ENCODE results near the gene SLC6A9.

The SLC6A9 gene

DNA sequence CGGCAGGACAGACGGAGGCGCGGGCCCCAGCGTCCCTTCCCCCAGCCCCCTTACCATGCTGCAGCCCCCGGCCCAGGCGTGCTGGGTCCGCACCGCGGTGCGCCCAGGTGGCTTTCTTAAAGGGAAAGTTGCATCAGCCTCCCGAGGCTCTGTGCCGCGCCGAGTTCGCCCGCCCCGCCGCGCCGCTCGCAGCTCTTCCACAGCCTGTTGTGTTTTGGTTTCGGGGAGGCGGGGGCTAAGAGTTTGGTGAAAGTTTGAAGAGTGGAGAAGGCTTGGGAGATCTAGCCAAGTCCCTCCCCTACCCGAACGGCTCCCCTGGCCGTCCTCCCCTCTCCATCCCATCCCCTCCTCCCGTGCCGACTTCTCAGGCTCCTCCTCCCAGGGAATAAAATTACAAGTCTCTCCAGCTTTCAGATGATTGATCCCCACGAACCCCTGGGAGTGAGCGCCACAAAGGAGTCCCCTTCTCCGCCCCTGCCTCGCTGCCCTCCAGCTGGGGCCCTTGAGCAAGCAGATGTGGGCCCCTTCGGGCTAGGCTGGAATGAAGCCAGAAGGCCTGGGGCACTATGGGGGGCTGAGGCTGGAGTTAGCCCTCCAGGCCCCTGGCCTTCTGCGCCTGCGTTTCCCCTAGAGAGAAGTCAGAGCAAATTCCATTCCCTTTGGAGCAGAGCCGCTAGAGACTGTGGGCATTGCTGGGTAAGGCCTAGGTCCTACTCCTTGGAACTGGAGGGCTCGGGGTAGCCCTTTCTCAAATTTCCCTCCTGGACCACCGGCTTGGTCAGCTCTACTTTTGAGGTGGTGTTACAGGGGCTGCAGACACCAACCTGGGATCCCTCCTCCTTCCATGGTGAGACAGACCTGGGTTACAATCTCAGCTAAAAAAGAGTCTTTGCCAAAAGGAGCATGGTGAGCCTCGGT, at the start of gene SLC6A9:
TSS of gene SLC6A9 (minus strand) at position 211 of the 918 bp plus-strand sequence. CDS start 7,185 bp downstream, outside the sequence.
- Histone ChIP-seq H3K4me1 (peaks cover 40% of the 10 kb centered on the region), H3K9me3 (no peaks in the 10 kb centered on the region), H3K4me2 (peak within 1 kb of the TSS; percentile 97), H3K36me3 (no peaks in the 10 kb centered on the region), H3K27ac (peak within 1 kb of the TSS; percentile 91), H3K27me3 (peaks cover 17% of the 10 kb centered on the region), H3K4me3 (peak within 1 kb of the TSS; percentile 88), H3K9ac (peak within 1 kb of the TSS; percentile 85), H4K20me1 (no peaks in the 10 kb centered on the region)
- no peak for TF ChIP-seq Cebpa-rat (IDR thresholded peaks at IDR 0.05)

DNA sequence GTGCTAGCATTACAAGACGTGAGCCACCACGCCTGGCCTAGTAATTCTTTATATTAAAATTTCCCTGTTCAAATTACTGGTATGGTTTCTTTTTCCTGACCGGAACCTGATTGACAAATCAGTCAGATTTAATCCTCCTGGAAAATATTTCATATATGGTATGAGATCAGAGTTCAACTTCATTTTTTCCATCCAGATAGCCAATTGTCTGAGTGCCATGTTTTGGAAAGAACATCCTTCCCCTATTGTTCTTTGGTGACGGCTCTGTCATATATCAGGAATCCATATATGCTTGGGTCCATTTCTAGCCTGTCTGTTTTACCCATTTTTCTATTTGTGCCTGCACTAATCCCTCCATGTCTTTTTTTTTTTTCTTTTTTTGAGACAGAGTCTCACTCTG, 48.3 kb upstream of the SLC6A9 start:
- H3K9me3 ChIP-seq = no peaks in the 10 kb centered on the region
- TF ChIP-seq Cebpa-rat (IDR thresholded peaks at IDR 0.05) = no peak
- no peaks in the 10 kb centered on the region for H3K36me3 ChIP-seq
- H4K20me1 ChIP-seq = no peaks in the 10 kb centered on the region
- H3K27me3 ChIP-seq = no peaks in the 10 kb centered on the region
- H3K4me3 ChIP-seq = no peak overlapping the region
- no peak overlapping the region for H3K4me2 ChIP-seq
- no peak overlapping the region for H3K27ac ChIP-seq
- H3K4me1 ChIP-seq = peaks cover 5% of the 10 kb centered on the region
- no peak overlapping the region for H3K9ac ChIP-seq

GRCh38 chr1:44078104-44078503, 46.8 kb upstream of the SLC6A9 start:
- Histone ChIP-seq H3K4me2 (no peak overlapping the region), H3K27ac (no peak overlapping the region), H3K4me3 (no peak overlapping the region), H3K4me1 (peaks cover 16% of the 10 kb centered on the region), H4K20me1 (no peaks in the 10 kb centered on the region), H3K27me3 (no peaks in the 10 kb centered on the region), H3K9me3 (no peaks in the 10 kb centered on the region), H3K9ac (no peak overlapping the region), H3K36me3 (no peaks in the 10 kb centered on the region)
- no peak for TF ChIP-seq Cebpa-rat (IDR thresholded peaks at IDR 0.05)

DNA sequence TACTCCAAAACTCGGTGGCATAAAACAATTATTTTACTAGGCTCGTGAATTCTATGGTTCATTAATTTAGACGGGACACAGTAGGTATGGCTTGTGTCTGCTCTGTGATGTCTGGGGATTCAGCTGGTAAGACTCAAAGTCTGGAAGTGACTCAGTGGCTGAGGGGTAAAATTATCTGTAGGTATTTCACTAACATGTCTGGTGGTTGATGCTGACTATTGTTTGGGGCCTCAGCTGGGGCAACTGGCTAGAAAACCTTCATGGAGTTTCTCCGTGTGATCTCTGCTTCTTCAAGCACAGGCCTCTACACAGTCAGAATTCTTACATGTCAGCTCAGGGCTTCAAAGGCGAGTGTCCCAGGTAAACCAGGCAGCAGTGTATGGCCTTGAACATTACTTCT, 46.2 kb upstream of the SLC6A9 start:
- TF ChIP-seq Cebpa-rat (IDR thresholded peaks at IDR 0.05) = no peak
- Histone ChIP-seq H3K9ac (no peak overlapping the region), H3K4me1 (peaks cover 21% of the 10 kb centered on the region), H4K20me1 (no peaks in the 10 kb centered on the region), H3K36me3 (no peaks in the 10 kb centered on the region), H3K27me3 (no peaks in the 10 kb centered on the region), H3K4me3 (no peak overlapping the region), H3K27ac (no peak overlapping the region), H3K4me2 (no peak overlapping the region), H3K9me3 (no peaks in the 10 kb centered on the region)

GRCh38 chr1:44076066-44076465, 44.8 kb upstream of the SLC6A9 start:
- no peaks in the 10 kb centered on the region for H4K20me1 ChIP-seq
- H3K36me3 ChIP-seq = no peaks in the 10 kb centered on the region
- no peak for TF ChIP-seq Cebpa-rat (IDR thresholded peaks at IDR 0.05)
- no peak overlapping the region for H3K27ac ChIP-seq
- no peak overlapping the region for H3K4me3 ChIP-seq
- H3K9ac ChIP-seq = no peak overlapping the region
- no peaks in the 10 kb centered on the region for H3K27me3 ChIP-seq
- no peaks in the 10 kb centered on the region for H3K9me3 ChIP-seq
- H3K4me1 ChIP-seq = peaks cover 34% of the 10 kb centered on the region
- no peak overlapping the region for H3K4me2 ChIP-seq

DNA sequence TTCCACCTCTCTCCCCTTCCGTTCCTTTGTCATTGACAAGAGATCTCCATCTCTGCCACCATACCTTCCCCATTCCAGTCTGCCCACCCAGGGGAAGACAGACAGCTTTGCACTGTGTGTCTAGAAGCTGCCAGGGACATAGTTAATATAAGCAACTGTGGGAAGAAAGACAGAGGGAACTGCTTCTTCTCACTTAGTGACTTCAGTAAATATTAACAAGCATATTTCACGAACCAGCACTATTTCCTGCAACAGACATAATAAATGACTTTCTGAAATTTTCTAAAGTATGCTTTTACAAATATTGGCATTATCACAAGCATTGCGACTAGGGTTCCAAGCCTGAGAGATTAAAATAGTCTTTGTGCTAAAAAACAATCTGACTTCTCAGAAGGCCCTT, 43.2 kb upstream of the SLC6A9 start:
- H3K4me1 ChIP-seq = peaks cover 51% of the 10 kb centered on the region
- no peaks in the 10 kb centered on the region for H3K27me3 ChIP-seq
- H3K9me3 ChIP-seq = peaks cover 5% of the 10 kb centered on the region; the same call in 1 of the 2 replicates
- TF ChIP-seq Cebpa-rat (IDR thresholded peaks at IDR 0.05) = no peak
- H3K27ac ChIP-seq = no peak overlapping the region
- no peak overlapping the region for H3K4me3 ChIP-seq
- H3K36me3 ChIP-seq = no peaks in the 10 kb centered on the region
- no peak overlapping the region for H3K4me2 ChIP-seq
- no peak overlapping the region for H3K9ac ChIP-seq
- no peaks in the 10 kb centered on the region for H4K20me1 ChIP-seq

- Histone ChIP-seq H3K4me2 (peak overlapping the region; percentile 58), H3K27me3 (no peaks in the 10 kb centered on the region), H3K36me3 (no peaks in the 10 kb centered on the region), H4K20me1 (no peaks in the 10 kb centered on the region), H3K27ac (no peak overlapping the region), H3K4me1 (peaks cover 55% of the 10 kb centered on the region), H3K4me3 (no peak overlapping the region), H3K9ac (no peak overlapping the region), H3K9me3 (peaks cover 5% of the 10 kb centered on the region; the same call in 1 of the 2 replicates)
- no peak for TF ChIP-seq Cebpa-rat (IDR thresholded peaks at IDR 0.05)
Observed at GRCh38 chr1:44073528-44073927, 42.3 kb upstream of the SLC6A9 start.

DNA sequence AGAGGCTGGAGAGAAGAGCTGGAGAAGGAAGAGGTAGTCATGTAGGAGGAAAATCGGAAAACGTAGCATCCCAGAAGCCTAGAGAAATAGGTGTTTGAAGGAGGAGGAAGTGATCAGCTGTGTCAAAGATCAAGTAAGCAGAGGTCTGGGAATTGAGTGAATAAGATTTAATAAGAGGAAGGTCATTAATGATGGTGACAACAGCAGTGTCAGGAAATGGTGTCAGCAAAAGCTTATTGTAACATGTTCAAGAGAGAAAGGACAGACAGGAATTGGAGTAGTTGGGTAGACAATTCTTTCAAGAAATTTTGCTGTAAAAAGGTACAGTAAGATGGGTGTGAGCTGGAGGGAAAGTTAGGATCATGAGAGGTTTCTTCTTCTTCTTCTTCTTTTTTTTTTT, 41.6 kb upstream of the SLC6A9 start:
- Histone ChIP-seq H3K4me1 (peaks cover 61% of the 10 kb centered on the region), H3K27me3 (no peaks in the 10 kb centered on the region), H3K4me2 (peak overlapping the region; percentile 58), H3K9ac (no peak overlapping the region), H3K27ac (no peak overlapping the region), H3K4me3 (no peak overlapping the region), H3K36me3 (no peaks in the 10 kb centered on the region), H3K9me3 (peaks cover 5% of the 10 kb centered on the region; the same call in 1 of the 2 replicates), H4K20me1 (no peaks in the 10 kb centered on the region)
- TF ChIP-seq Cebpa-rat (IDR thresholded peaks at IDR 0.05) = no peak

DNA sequence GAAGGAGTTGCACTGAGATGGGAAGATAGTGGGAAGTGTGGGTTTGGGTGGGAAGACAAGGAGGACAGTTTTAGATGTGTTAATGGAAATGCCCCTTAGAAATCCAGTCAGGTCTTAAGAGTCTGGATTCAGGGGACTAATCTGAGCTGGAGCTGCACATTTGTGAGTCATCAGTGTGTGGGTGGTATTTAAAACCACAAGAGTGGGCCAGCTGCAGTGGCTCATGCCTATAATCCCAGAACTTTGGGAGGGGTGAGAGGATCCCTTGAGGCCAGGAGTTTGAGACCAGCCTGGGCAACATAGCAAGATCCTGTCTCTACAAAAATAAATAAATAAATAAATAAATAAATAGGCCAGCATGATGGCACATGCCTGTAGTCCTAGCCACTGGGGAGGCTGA, 40.9 kb upstream of the SLC6A9 start:
- Histone ChIP-seq H3K4me2 (no peak overlapping the region), H3K4me1 (peaks cover 68% of the 10 kb centered on the region), H3K9me3 (peaks cover 5% of the 10 kb centered on the region; the same call in 1 of the 2 replicates), H3K27ac (no peak overlapping the region), H3K27me3 (no peaks in the 10 kb centered on the region), H3K36me3 (no peaks in the 10 kb centered on the region), H4K20me1 (no peaks in the 10 kb centered on the region), H3K4me3 (no peak overlapping the region), H3K9ac (no peak overlapping the region)
- no peak for TF ChIP-seq Cebpa-rat (IDR thresholded peaks at IDR 0.05)

GRCh38 chr1:44071461-44071860, 40.2 kb upstream of the SLC6A9 start:
- no peak overlapping the region for H3K4me2 ChIP-seq

More at GRCh38 chr1:44071461-44071860, 40.2 kb upstream of the SLC6A9 start:
- TF ChIP-seq Cebpa-rat (IDR thresholded peaks at IDR 0.05) = no peak
- Histone ChIP-seq H3K27ac (no peak overlapping the region), H3K36me3 (no peaks in the 10 kb centered on the region), H3K9me3 (peaks cover 5% of the 10 kb centered on the region; the same call in 1 of the 2 replicates), H3K4me1 (peaks cover 75% of the 10 kb centered on the region), H4K20me1 (no peaks in the 10 kb centered on the region), H3K4me3 (no peak overlapping the region), H3K27me3 (no peaks in the 10 kb centered on the region), H3K9ac (no peak overlapping the region)
